Stomach smooth muscle (tissue), 2 donors: ENCODE data around the gene KTI12.
"Not testable (repeated sequence)": the region's sequence is repeated elsewhere in the genome, so short reads cannot be mapped to it uniquely, and the experiment has no call there.

Source experiments
- H3K27ac ChIP-seq: one replicate; pipeline ENCODE4 v1.7.0; 2013; ENCODE audit warnings: mild to moderate bottlenecking, low read length, inconsistent platforms
- H3K27me3 ChIP-seq, 2 donors: one replicate each; pipeline ENCODE4 v1.7.0; 2013; ENCODE audit warnings: low read length in 2 of 2; ENCODE audit not compliant: insufficient read depth in 2 of 2, control insufficient read depth in 1 of 2
- H3K36me3 ChIP-seq, 2 donors: one replicate each; pipeline ENCODE4 v1.7.0; 2013; ENCODE audit warnings: low read length in 2 of 2; ENCODE audit not compliant: control insufficient read depth in 2 of 2, insufficient read depth in 2 of 2
- H3K4me1 ChIP-seq: one replicate; pipeline ENCODE4 v1.7.0; 2013; ENCODE audit warnings: low read length; ENCODE audit not compliant: control insufficient read depth, insufficient read depth
- H3K4me3 ChIP-seq, 2 donors: one replicate each; pipeline ENCODE4 v1.7.0; 2013; ENCODE audit warnings: low read length in 2 of 2
- H3K9ac ChIP-seq, 2 donors: one replicate each; pipeline ENCODE4 v1.7.0; 2013; ENCODE audit warnings: low read length in 2 of 2, mild to moderate bottlenecking in 1 of 2
- H3K9me3 ChIP-seq, 2 donors: one replicate each; pipeline ENCODE4 v1.7.0; 2013; ENCODE audit warnings: low read length in 2 of 2; ENCODE audit not compliant: control insufficient read depth in 2 of 2
- donor health status: healthy.
- donor health status: Pancreatic carcinoma.

KTI12 gene, protein sequence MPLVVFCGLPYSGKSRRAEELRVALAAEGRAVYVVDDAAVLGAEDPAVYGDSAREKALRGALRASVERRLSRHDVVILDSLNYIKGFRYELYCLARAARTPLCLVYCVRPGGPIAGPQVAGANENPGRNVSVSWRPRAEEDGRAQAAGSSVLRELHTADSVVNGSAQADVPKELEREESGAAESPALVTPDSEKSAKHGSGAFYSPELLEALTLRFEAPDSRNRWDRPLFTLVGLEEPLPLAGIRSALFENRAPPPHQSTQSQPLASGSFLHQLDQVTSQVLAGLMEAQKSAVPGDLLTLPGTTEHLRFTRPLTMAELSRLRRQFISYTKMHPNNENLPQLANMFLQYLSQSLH

DNA sequence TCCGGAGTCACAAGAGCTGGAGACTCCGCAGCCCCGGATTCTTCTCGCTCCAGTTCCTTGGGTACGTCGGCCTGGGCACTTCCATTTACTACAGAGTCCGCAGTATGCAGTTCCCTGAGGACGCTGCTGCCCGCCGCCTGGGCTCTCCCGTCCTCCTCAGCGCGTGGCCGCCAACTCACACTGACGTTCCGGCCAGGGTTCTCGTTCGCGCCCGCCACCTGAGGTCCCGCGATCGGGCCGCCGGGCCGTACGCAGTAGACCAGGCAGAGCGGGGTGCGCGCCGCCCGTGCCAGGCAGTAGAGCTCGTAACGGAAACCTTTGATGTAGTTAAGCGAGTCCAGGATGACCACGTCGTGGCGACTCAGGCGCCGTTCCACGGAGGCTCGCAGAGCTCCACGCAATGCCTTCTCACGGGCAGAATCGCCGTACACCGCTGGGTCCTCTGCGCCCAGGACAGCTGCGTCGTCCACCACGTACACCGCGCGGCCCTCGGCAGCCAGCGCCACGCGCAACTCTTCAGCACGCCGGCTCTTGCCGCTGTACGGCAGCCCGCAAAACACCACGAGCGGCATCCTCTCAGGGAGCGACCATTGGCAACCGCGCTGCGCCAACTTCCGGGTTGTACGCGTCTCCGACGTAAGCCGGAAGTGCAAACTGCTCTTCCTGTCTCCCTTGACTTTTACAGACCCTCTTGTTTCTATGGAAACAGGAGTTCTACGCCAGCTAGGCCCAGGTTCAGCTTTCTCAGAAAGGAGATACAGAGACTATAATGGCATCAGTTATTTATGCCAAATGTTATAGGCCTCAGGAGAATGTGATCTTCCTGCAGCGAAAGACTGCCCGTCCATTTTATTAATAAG, at the start of gene KTI12:
KTI12 (minus strand) TSS at position 621 of the 860 bp plus-strand sequence; CDS start at position 572, 49 bp downstream.
- Histone ChIP-seq H3K27me3 (no peaks in the 10 kb centered on the region), H3K36me3 (no peaks in the 10 kb centered on the region), H3K27ac (peak within 1 kb of the TSS; percentile 59), H3K4me1 (peaks cover 12% of the 10 kb centered on the region), H3K4me3 (peak within 1 kb of the TSS; percentile 77 to 97), H3K9ac (peak within 1 kb of the TSS; percentile 73 to 82), H3K9me3 (no peaks in the 10 kb centered on the region)

DNA sequence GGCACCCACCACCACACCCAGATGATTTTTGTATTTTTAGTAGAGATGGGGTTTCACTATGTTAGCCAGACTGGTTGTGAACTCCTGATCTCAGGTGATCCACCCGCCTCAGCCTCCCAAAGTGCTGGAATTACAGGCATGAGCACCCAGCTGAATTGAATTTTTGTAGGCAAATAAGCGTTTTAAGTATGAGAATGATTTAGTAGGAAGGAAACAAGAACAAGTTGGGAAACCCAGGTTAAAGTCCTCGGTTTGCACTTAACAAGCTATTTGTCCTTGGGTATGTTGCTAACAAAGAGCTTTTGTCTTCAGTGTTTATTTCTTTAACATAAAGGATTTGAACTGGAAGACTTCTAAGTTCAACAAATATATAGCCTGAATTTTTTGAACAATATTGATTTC, 46.4 kb upstream of the KTI12 start:
- Histone ChIP-seq H3K27ac (no peak overlapping the region), H3K9me3 (no peaks in the 10 kb centered on the region), H3K9ac (no peak overlapping the region), H3K4me1 (no peaks in the 10 kb centered on the region), H3K4me3 (no peak overlapping the region), H3K27me3 (no peaks in the 10 kb centered on the region), H3K36me3 (peaks cover 6 to 8% of the 10 kb centered on the region in 2 donors)

DNA sequence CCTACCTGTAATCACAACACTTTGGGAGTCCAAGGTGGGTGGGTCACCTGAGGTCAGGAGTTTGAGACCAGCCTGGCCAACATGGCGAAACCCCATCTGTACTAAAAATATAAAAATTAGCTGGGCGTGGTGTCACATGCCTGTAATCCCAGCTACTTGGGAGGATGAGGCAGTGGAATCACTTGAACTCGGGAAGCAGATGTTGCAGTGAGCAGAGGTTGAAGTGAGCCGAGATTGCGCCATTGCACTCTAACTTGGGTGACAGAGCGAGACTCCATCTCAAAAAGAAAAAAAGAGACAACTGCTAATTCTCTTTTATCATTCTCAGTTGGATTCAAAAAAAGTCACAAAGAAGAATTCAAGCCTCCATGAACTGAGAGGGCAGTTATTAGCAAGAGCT, 43.7 kb upstream of the KTI12 start:
- H3K4me1 ChIP-seq, H3K27me3 ChIP-seq, H3K9me3 ChIP-seq, H3K27ac ChIP-seq, H3K4me3 ChIP-seq, H3K9ac ChIP-seq, H3K36me3 ChIP-seq: not testable (repeated sequence)

DNA sequence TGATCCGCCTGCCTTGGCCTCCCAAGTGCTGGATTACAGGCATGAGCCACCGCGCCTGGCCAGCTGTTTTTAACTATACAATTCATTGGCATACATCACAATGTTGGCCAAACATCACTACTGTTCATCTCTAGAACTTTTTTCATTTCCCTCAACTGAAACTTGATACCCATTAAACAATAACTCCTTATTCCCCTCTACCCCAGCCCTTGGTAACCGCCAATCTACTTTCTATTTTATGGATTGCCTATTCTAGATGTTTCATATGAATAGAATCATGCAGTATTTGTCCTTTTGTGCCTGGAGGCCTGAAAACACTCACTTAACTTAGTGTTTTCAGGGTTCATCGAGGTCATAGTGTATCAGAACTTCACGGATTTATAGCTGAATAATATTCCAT, 38.7 kb upstream of the KTI12 start:
- no peak overlapping the region for H3K9ac ChIP-seq

DNA sequence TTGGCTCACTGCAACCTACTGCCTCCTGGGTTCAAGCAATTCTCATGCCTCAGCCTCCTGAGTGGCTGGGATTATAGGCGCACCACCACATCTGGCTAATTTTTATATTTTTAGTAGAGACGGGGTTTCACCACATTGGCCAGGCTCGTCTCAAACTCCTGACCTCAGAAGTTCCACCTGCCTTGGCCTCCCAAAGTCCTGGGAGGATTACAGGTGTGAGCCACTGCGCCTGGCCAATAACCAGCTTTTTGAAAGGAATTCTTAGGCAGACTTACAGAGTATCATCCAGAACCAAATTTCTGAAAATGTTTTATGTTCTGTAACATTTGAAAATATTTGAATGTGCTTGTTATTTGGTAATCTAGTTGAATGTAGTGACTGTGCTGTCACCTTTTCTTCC, 37.1 kb upstream of the KTI12 start:
- Histone ChIP-seq H3K27ac (no peak overlapping the region), H3K9me3 (no peaks in the 10 kb centered on the region), H3K36me3 (peaks cover 3 to 5% of the 10 kb centered on the region in 2 donors)

More for the DNA sequence above, 38.7 kb upstream of the KTI12 start:
- Histone ChIP-seq H3K9me3 (no peaks in the 10 kb centered on the region), H3K27ac (no peak overlapping the region), H3K36me3 (peaks cover 0 to 3% of the 10 kb centered on the region in 2 donors), H3K4me1 (no peaks in the 10 kb centered on the region), H3K4me3 (no peak overlapping the region), H3K27me3 (no peaks in the 10 kb centered on the region)

DNA sequence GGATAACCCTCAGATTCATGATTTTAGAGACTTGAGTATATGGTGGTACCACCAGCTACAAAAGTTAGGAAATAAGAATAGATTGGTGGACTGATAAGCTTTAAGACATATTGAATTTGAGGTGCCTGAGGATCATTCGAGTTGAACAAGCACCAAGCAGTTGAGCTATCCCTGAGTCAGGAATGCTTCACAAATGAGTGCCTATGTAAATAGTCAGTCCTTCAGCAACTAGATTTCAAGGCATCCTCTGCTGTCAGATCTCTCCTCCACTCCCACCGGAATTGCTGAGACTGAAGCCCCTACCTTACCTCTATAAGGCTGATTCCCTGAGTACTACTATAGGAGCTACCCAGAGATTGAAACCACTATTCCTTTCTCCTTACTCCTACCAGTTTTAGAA, 29.6 kb upstream of the KTI12 start:
- no peaks in the 10 kb centered on the region for H3K27me3 ChIP-seq
- no peak overlapping the region for H3K4me3 ChIP-seq
- H3K36me3 ChIP-seq: peaks cover 25 to 26% of the 10 kb centered on the region in 2 donors

More for the DNA sequence above, 37.1 kb upstream of the KTI12 start:
- no peaks in the 10 kb centered on the region for H3K27me3 ChIP-seq
- H3K9ac ChIP-seq: no peak overlapping the region
- H3K4me1 ChIP-seq: no peaks in the 10 kb centered on the region
- H3K4me3 ChIP-seq: no peak overlapping the region

DNA sequence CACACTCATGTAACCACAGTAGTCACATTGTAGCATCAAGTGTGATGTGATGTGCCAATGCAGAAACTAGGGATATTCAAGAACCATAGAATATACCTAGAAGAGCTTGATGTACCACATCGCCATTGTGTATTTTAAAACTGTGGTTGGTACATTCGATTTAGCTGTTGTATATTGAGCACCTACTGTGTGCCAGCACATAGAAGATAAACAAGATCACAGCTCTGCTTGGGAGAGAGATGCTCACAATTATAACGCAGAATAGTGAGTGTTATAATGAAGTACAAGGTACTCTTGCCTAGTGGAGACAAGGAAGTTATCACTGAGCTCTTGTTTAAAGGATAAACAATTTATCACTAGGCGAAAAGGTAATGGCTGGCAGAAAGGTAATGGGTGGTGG, 27.2 kb upstream of the KTI12 start:
- H3K27ac ChIP-seq: no peak overlapping the region
- no peaks in the 10 kb centered on the region for H3K27me3 ChIP-seq
- H3K4me3 ChIP-seq: no peak overlapping the region
- no peak overlapping the region for H3K9ac ChIP-seq
- peaks cover 8% of the 10 kb centered on the region for H3K4me1 ChIP-seq
- H3K9me3 ChIP-seq: no peaks in the 10 kb centered on the region
- H3K36me3 ChIP-seq: peaks cover 22% of the 10 kb centered on the region in 2 donors

More for the DNA sequence above, 29.6 kb upstream of the KTI12 start:
- Histone ChIP-seq H3K27ac (no peak overlapping the region), H3K9me3 (no peaks in the 10 kb centered on the region), H3K9ac (no peak overlapping the region), H3K4me1 (no peaks in the 10 kb centered on the region)

DNA sequence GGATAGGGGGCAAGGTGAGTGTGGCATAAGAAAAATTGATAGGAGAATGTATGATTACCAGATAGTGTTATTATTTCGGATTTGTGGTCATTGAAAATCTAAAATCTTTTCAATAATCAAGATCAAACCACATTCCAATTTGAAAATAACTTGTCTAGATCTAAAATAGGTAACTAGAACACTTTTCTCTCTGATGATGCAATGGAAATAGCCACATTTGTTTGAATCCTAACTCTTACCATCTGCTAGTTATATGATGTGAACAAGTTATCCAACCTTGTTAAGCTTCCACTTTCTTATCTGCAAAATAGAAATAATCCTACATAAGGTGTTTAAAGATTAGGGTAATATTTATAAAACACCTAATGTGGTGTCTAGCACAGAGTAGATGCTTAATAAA, 26.3 kb upstream of the KTI12 start:
- Histone ChIP-seq H3K36me3 (peaks cover 18 to 22% of the 10 kb centered on the region in 2 donors), H3K9me3 (no peaks in the 10 kb centered on the region), H3K27ac (no peak overlapping the region), H3K4me3 (no peak overlapping the region), H3K4me1 (peaks cover 12% of the 10 kb centered on the region), H3K27me3 (no peaks in the 10 kb centered on the region), H3K9ac (no peak overlapping the region)

DNA sequence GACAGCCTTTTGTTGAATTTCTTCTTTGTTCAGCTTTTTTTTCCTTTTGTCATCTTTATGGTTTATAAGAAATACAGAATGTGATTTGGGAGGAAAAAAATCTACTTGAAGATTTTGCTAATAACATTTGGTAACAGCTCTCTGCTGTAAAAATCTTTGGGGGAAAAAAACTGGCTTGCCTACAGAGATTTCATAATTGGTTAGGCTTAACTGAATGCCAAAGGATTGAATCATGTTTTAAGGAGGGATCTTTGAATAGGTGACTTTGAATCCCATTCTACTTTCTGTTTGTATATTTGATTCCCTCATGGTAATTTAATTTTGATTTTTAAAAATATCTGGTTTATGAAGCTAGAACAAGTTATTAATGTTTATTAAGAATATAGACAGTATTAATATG, 25.7 kb upstream of the KTI12 start:
- peaks cover 17% of the 10 kb centered on the region for H3K4me1 ChIP-seq
- no peak overlapping the region for H3K4me3 ChIP-seq
- H3K9me3 ChIP-seq: no peaks in the 10 kb centered on the region
- peaks cover 15 to 18% of the 10 kb centered on the region in 2 donors for H3K36me3 ChIP-seq
- H3K27ac ChIP-seq: no peak overlapping the region
- no peaks in the 10 kb centered on the region for H3K27me3 ChIP-seq
- H3K9ac ChIP-seq: no peak overlapping the region

DNA sequence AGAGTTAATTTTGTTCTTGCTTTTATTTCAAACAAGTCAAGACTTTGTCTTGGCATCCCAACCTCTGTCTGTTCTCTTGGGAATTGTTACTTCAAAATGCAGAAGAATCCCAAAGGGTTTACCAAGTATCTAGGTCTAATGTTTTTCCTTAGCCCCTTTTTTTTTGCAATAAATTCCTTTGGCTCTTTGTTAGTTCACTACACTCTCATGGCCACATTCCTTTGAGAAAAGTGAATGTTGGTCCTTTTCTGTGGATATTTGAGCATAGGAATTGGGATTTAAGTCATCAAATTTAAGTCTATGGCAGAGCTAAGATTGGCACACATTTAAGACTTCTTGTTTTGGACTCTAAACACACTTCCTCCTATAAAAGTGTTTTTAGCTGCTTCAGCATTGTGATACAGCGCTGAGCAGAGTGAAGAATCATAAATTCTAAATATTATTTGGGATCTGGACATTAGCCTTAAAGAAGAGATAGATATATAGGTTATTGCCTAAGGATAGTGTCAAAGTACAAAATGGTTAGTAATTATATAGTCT, 24.3 kb upstream of the KTI12 start:
- H3K27me3 ChIP-seq: no peaks in the 10 kb centered on the region
- peaks cover 12 to 14% of the 10 kb centered on the region in 2 donors for H3K36me3 ChIP-seq
- no peak overlapping the region for H3K27ac ChIP-seq
- peaks cover 20% of the 10 kb centered on the region for H3K4me1 ChIP-seq
- no peaks in the 10 kb centered on the region for H3K9me3 ChIP-seq
- no peak overlapping the region for H3K9ac ChIP-seq
- H3K4me3 ChIP-seq: no peak overlapping the region
